WTC11 (cell line): ENCODE results near the gene ROBO4. TPM values are rescaled to one million over a fixed set of nuclear protein-coding genes. Genes with fewer than 3 reads are reported as not detected.

Experiments used
- ATF1 ChIP-seq: sonication (generic); formaldehyde crosslinking; IDR thresholded peaks from 2 replicates; pipeline ENCODE4 v1.8.1; 2023; ENCODE audit warnings: mild to moderate bottlenecking, moderate library complexity, missing genetic modification reagents
- CREM ChIP-seq: sonication (generic); formaldehyde crosslinking; IDR thresholded peaks from 2 replicates; pipeline ENCODE4 v1.8.1; 2022; ENCODE audit warnings: mild to moderate bottlenecking, missing genetic modification reagents, moderate library complexity
- ELF4 ChIP-seq: sonication (generic); formaldehyde crosslinking; IDR thresholded peaks from 2 replicates; pipeline ENCODE4 v1.8.1; 2022; ENCODE audit warnings: low read depth, mild to moderate bottlenecking, moderate library complexity, missing genetic modification reagents
- ETV6 ChIP-seq: sonication (generic); formaldehyde crosslinking; IDR thresholded peaks from 2 replicates; pipeline ENCODE4 v1.8.1; 2022; ENCODE audit warnings: mild to moderate bottlenecking, missing genetic modification reagents
- FOXK1 ChIP-seq: sonication (generic); formaldehyde crosslinking; IDR thresholded peaks from 2 replicates; pipeline ENCODE4 v1.8.0; 2022; ENCODE audit warnings: mild to moderate bottlenecking, moderate library complexity, missing genetic modification reagents
- GTF2I ChIP-seq: fragments of 250-450 bp; sonication (Bioruptor Pico); conservative IDR thresholded peaks from 2 replicates; pipeline ENCODE4 v1.4.0; 2021; ENCODE audit warnings: mild to moderate bottlenecking
- KAT7 ChIP-seq: sonication (generic); formaldehyde crosslinking; IDR thresholded peaks from 2 replicates; pipeline ENCODE4 v1.8.1; 2023; ENCODE audit warnings: missing genetic modification reagents, mild to moderate bottlenecking, borderline replicate concordance
- SMAD3 ChIP-seq: sonication (generic); formaldehyde crosslinking; IDR thresholded peaks from 2 replicates; pipeline ENCODE4 v1.8.0; 2022; ENCODE audit warnings: missing genetic modification reagents, mild to moderate bottlenecking, borderline replicate concordance
- TEAD1 ChIP-seq: sonication (generic); formaldehyde crosslinking; IDR thresholded peaks from 2 replicates; pipeline ENCODE4 v1.8.0; 2022; ENCODE audit warnings: mild to moderate bottlenecking, missing genetic modification reagents
- ZNF138 ChIP-seq: sonication (generic); formaldehyde crosslinking; conservative IDR thresholded peaks from 2 replicates; pipeline ENCODE4 v1.8.1; 2022; ENCODE audit warnings: mild to moderate bottlenecking, moderate library complexity, missing genetic modification reagents
- ZNF219 ChIP-seq: sonication (generic); formaldehyde crosslinking; IDR thresholded peaks from 2 replicates; pipeline ENCODE4 v1.8.0; 2023; ENCODE audit warnings: missing genetic modification reagents, mild to moderate bottlenecking, borderline replicate concordance
- ZNF232 ChIP-seq: sonication (generic); formaldehyde crosslinking; IDR thresholded peaks from 2 replicates; pipeline ENCODE4 v1.8.0; 2022; ENCODE audit warnings: mild to moderate bottlenecking, missing genetic modification reagents
- ZNF263 ChIP-seq: sonication (generic); formaldehyde crosslinking; IDR thresholded peaks from 2 replicates; pipeline ENCODE4 v1.8.1; 2022; ENCODE audit warnings: low read depth, mild to moderate bottlenecking, moderate library complexity, missing genetic modification reagents
- total RNA-seq: library from RNA; stranded (reverse); gene quantifications from 3 replicates; pipeline ENCODE4 v1.2.3, GENCODE V29; 2021
- TF ChIP-seq, protein P1 (sequence below): sonication (generic); formaldehyde crosslinking; IDR thresholded peaks from 2 replicates; pipeline ENCODE4 v1.8.0; 2023; ENCODE audit warnings: mild to moderate bottlenecking, missing genetic modification reagents
- TF ChIP-seq, protein P2 (sequence below): sonication (generic); formaldehyde crosslinking; IDR thresholded peaks from 2 replicates; pipeline ENCODE4 v1.8.1; 2023; ENCODE audit warnings: mild to moderate bottlenecking, missing genetic modification reagents, borderline replicate concordance
- TF ChIP-seq, protein P3 (sequence below): sonication (generic); formaldehyde crosslinking; IDR thresholded peaks from 2 replicates; pipeline ENCODE4 v1.8.0; 2022; ENCODE audit warnings: mild to moderate bottlenecking, missing genetic modification reagents
- TF ChIP-seq, protein P4 (sequence below): sonication (generic); formaldehyde crosslinking; IDR thresholded peaks from 2 replicates; pipeline ENCODE4 v1.8.1; 2023; ENCODE audit warnings: mild to moderate bottlenecking, moderate library complexity, missing genetic modification reagents
- TF ChIP-seq, protein P5 (sequence below): sonication (generic); formaldehyde crosslinking; IDR thresholded peaks from 2 replicates; pipeline ENCODE4 v1.8.0; 2022; ENCODE audit warnings: mild to moderate bottlenecking, missing genetic modification reagents
- TF ChIP-seq, protein P6 (sequence below): sonication (generic); formaldehyde crosslinking; IDR thresholded peaks from 2 replicates; pipeline ENCODE4 v1.8.1; 2022; ENCODE audit warnings: mild to moderate bottlenecking, missing genetic modification reagents, moderate library complexity, borderline replicate concordance
- TF ChIP-seq, protein P7 (sequence below): sonication (generic); formaldehyde crosslinking; IDR thresholded peaks from 2 replicates; pipeline ENCODE4 v1.8.1; 2023; ENCODE audit warnings: mild to moderate bottlenecking, missing genetic modification reagents

The ROBO4 gene
- total RNA-seq, 1 experiment from 2014 or later, result 0.13 TPM

DNA sequence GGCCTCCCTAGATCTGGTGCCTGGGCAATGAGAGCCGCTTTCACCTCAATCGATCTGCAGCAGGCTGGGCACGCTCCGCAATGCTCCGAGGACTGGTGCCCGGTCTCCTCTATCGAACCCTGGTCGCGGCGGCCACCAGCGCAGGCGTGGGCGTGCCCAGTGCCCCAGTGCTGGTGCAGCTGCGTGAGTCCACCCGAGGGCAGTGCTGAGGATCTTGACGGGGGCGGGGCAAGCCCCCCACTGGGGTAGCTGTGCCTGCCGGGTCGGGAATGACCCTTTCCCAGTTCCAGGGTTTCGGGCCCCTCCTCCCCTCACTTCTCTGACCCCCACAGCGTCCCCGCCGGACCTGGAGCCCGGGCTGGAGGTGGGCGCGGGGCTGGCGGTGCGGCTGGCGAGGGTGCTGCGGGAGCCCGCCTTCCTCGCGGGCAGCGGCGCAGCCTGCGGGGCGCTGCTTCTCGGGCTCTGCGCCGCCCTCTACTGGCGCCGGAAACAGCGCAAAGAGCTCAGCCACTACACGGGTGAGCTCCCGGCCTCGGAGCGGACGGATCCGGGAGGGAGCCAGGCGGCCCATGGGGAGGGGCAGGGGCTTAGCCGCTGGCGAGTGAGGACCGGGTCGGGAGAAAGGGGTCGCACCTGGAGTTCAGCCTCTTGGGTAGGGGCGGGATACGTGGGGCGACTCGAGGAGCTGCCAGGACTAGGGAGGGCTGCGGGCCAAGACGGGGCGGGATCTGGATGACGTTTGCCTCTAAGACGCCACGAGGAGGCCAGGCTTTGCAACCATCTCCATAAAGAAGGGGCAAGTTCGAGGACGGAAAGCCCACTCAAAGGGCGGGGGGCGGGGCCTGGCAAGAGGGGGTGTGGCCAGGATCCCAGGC lies 21.5 kb downstream of the ROBO4 start (continued):
- TF ChIP-seq SMAD3 (CRISPR knock-in tag) (no peak), ZNF138 (CRISPR knock-in tag) (no peak), KAT7 (0 out of 2 replicates have a peak, but pooled peaks have one; percentile 59), ELF4 (CRISPR knock-in tag) (no peak), ZNF263 (CRISPR knock-in tag) (no peak), TEAD1 (0 out of 2 replicates have a peak, but pooled peaks have one; percentile 58), FOXK1 (CRISPR knock-in tag) (peak; percentile 78; the same call in 1 of the 2 replicates), ZNF232 (0 out of 2 replicates have a peak, but pooled peaks have one; percentile 25), ZNF219 (CRISPR knock-in tag) (no peak), CREM (CRISPR knock-in tag) (peak; percentile 70; the same call in 1 of the 2 replicates), ETV6 (CRISPR knock-in tag) (0 out of 2 replicates have a peak, but pooled peaks have one; percentile 37), GTF2I (no peak), ATF1 (CRISPR knock-in tag) (no peak)
- TF ChIP-seq, protein P1, sequence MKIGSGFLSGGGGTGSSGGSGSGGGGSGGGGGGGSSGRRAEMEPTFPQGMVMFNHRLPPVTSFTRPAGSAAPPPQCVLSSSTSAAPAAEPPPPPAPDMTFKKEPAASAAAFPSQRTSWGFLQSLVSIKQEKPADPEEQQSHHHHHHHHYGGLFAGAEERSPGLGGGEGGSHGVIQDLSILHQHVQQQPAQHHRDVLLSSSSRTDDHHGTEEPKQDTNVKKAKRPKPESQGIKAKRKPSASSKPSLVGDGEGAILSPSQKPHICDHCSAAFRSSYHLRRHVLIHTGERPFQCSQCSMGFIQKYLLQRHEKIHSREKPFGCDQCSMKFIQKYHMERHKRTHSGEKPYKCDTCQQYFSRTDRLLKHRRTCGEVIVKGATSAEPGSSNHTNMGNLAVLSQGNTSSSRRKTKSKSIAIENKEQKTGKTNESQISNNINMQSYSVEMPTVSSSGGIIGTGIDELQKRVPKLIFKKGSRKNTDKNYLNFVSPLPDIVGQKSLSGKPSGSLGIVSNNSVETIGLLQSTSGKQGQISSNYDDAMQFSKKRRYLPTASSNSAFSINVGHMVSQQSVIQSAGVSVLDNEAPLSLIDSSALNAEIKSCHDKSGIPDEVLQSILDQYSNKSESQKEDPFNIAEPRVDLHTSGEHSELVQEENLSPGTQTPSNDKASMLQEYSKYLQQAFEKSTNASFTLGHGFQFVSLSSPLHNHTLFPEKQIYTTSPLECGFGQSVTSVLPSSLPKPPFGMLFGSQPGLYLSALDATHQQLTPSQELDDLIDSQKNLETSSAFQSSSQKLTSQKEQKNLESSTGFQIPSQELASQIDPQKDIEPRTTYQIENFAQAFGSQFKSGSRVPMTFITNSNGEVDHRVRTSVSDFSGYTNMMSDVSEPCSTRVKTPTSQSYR (CRISPR knock-in tag), result no peak; the same call in 1 of the 2 replicates
- TF ChIP-seq, protein P2, sequence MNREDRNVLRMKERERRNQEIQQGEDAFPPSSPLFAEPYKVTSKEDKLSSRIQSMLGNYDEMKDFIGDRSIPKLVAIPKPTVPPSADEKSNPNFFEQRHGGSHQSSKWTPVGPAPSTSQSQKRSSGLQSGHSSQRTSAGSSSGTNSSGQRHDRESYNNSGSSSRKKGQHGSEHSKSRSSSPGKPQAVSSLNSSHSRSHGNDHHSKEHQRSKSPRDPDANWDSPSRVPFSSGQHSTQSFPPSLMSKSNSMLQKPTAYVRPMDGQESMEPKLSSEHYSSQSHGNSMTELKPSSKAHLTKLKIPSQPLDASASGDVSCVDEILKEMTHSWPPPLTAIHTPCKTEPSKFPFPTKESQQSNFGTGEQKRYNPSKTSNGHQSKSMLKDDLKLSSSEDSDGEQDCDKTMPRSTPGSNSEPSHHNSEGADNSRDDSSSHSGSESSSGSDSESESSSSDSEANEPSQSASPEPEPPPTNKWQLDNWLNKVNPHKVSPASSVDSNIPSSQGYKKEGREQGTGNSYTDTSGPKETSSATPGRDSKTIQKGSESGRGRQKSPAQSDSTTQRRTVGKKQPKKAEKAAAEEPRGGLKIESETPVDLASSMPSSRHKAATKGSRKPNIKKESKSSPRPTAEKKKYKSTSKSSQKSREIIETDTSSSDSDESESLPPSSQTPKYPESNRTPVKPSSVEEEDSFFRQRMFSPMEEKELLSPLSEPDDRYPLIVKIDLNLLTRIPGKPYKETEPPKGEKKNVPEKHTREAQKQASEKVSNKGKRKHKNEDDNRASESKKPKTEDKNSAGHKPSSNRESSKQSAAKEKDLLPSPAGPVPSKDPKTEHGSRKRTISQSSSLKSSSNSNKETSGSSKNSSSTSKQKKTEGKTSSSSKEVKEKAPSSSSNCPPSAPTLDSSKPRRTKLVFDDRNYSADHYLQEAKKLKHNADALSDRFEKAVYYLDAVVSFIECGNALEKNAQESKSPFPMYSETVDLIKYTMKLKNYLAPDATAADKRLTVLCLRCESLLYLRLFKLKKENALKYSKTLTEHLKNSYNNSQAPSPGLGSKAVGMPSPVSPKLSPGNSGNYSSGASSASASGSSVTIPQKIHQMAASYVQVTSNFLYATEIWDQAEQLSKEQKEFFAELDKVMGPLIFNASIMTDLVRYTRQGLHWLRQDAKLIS, result no peak; the same call in 1 of the 2 replicates
- TF ChIP-seq, protein P3, sequence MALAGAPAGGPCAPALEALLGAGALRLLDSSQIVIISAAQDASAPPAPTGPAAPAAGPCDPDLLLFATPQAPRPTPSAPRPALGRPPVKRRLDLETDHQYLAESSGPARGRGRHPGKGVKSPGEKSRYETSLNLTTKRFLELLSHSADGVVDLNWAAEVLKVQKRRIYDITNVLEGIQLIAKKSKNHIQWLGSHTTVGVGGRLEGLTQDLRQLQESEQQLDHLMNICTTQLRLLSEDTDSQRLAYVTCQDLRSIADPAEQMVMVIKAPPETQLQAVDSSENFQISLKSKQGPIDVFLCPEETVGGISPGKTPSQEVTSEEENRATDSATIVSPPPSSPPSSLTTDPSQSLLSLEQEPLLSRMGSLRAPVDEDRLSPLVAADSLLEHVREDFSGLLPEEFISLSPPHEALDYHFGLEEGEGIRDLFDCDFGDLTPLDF (CRISPR knock-in tag), result no peak
- TF ChIP-seq, protein P4, sequence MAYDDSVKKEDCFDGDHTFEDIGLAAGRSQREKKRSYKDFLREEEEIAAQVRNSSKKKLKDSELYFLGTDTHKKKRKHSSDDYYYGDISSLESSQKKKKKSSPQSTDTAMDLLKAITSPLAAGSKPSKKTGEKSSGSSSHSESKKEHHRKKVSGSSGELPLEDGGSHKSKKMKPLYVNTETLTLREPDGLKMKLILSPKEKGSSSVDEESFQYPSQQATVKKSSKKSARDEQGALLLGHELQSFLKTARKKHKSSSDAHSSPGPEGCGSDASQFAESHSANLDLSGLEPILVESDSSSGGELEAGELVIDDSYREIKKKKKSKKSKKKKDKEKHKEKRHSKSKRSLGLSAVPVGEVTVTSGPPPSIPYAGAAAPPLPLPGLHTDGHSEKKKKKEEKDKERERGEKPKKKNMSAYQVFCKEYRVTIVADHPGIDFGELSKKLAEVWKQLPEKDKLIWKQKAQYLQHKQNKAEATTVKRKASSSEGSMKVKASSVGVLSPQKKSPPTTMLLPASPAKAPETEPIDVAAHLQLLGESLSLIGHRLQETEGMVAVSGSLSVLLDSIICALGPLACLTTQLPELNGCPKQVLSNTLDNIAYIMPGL (CRISPR knock-in tag), result peak; percentile 100
- TF ChIP-seq, protein P5, sequence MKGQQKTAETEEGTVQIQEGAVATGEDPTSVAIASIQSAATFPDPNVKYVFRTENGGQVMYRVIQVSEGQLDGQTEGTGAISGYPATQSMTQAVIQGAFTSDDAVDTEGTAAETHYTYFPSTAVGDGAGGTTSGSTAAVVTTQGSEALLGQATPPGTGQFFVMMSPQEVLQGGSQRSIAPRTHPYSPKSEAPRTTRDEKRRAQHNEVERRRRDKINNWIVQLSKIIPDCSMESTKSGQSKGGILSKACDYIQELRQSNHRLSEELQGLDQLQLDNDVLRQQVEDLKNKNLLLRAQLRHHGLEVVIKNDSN (CRISPR knock-in tag), result no peak
- TF ChIP-seq, protein P6, sequence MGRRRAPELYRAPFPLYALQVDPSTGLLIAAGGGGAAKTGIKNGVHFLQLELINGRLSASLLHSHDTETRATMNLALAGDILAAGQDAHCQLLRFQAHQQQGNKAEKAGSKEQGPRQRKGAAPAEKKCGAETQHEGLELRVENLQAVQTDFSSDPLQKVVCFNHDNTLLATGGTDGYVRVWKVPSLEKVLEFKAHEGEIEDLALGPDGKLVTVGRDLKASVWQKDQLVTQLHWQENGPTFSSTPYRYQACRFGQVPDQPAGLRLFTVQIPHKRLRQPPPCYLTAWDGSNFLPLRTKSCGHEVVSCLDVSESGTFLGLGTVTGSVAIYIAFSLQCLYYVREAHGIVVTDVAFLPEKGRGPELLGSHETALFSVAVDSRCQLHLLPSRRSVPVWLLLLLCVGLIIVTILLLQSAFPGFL (CRISPR knock-in tag), result no peak
- TF ChIP-seq, protein P7, sequence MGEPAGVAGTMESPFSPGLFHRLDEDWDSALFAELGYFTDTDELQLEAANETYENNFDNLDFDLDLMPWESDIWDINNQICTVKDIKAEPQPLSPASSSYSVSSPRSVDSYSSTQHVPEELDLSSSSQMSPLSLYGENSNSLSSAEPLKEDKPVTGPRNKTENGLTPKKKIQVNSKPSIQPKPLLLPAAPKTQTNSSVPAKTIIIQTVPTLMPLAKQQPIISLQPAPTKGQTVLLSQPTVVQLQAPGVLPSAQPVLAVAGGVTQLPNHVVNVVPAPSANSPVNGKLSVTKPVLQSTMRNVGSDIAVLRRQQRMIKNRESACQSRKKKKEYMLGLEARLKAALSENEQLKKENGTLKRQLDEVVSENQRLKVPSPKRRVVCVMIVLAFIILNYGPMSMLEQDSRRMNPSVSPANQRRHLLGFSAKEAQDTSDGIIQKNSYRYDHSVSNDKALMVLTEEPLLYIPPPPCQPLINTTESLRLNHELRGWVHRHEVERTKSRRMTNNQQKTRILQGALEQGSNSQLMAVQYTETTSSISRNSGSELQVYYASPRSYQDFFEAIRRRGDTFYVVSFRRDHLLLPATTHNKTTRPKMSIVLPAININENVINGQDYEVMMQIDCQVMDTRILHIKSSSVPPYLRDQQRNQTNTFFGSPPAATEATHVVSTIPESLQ (CRISPR knock-in tag), result no peak
